ENCODE data around the gene GAA. TPM values are rescaled to one million over a fixed set of nuclear protein-coding genes. Genes with fewer than 3 reads are reported as not detected.

GAA gene
- total RNA-seq, 1 experiment from 2014 or later = 10.3 TPM

DNA sequence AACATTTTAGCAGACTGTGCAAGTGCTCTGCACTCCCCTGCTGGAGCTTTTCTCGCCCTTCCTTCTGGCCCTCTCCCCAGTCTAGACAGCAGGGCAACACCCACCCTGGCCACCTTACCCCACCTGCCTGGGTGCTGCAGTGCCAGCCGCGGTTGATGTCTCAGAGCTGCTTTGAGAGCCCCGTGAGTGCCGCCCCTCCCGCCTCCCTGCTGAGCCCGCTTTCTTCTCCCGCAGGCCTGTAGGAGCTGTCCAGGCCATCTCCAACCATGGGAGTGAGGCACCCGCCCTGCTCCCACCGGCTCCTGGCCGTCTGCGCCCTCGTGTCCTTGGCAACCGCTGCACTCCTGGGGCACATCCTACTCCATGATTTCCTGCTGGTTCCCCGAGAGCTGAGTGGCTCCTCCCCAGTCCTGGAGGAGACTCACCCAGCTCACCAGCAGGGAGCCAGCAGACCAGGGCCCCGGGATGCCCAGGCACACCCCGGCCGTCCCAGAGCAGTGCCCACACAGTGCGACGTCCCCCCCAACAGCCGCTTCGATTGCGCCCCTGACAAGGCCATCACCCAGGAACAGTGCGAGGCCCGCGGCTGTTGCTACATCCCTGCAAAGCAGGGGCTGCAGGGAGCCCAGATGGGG, 3.1 kb downstream of the GAA start:
- DNase-seq (ENCODE audit: low read depth) = no peak

DNA sequence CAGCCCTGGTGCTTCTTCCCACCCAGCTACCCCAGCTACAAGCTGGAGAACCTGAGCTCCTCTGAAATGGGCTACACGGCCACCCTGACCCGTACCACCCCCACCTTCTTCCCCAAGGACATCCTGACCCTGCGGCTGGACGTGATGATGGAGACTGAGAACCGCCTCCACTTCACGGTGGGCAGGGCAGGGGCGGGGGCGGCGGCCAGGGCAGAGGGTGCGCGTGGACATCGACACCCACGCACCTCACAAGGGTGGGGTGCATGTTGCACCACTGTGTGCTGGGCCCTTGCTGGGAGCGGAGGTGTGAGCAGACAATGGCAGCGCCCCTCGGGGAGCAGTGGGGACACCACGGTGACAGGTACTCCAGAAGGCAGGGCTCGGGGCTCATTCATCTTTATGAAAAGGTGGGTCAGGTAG, 3.6 kb downstream of the GAA start:
- DNase-seq (ENCODE audit: low read depth) = no peak

DNA sequence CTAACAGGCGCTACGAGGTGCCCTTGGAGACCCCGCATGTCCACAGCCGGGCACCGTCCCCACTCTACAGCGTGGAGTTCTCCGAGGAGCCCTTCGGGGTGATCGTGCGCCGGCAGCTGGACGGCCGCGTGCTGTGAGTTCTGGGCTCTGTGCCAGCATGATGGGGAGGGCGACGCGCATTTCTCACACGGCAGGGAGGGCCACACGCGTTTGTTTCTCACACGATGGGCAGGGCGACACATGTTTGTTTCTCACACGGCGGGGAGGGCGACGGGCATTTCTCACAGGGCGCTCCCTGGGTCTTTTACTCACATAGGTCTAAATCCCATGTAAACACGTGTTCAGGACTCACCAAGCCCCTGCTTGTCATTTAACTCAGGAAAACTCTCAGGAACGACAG, 4.4 kb downstream of the GAA start:
- no peak for DNase-seq (ENCODE audit: low read depth)

DNA sequence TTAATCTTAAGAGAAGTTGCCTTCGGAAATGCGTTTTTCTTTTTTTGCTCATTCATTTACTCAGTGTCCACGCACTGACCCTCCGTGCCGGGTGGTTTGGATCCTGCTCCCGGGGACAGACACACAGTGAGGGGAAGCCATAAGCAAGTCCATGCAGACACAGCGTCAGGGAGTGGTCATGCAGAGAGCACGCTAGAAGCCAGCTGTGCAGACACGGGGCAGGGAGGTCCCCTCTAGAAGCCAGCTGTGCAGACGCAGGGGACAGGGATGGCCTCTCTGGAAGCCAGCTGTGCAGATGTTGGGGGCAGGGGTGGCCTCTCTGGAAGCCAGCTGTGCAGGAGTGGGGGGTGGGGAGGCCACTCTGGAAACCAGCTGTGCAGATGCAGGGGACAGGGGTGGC, 4.8 kb downstream of the GAA start:
- DNase-seq (ENCODE audit: low read depth) = no peak

DNA sequence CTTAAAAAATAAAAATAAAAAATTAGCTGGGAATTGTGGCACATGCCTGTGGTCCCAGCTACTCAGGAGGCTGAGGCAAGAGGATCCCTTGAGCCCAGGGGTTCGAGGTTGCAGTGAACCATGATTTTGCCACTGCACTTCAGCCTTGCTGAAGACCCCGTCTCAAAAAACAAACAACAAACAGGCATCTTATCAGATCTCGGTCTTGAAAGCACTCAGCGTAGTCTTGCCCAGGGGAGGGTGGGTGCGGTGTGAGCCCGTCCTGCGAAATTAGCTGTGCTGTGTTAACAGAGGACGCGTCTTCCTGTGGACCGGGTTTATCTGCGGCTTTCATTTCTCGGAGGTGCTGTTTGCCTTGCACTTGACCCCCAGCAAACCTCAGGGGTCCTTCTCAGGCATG, 5.4 kb downstream of the GAA start:
- DNase-seq (ENCODE audit: low read depth) = no peak

DNA sequence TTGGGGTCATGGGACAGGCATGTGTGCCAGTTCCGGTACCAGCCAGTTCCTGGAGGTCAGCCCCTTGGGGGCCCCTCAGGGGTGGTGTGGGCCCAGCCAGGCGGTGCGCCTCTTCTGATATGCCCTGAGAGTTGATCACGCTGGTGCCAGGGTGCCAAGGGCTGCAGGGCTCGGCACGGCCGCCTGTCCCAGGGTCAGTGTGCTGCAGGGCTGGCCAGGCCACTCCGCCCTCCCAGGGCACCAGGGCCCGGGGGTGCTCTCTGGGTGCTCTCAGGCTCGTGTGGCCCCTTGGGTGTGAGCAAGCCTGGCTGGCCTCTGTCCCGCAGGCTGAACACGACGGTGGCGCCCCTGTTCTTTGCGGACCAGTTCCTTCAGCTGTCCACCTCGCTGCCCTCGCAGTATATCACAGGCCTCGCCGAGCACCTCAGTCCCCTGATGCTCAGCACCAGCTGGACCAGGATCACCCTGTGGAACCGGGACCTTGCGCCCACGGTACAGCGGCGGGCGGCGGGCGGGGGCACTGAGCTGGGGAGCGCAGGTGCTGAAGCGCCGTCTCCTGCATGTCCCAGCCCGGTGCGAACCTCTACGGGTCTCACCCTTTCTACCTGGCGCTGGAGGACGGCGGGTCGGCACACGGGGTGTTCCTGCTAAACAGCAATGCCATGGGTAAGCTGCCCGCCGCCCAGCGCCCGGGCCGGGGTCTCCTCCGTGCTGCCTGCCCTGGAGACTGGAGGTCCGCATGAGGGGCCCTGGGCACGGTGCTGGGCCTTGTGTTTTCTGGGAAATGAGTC, 6.0 kb downstream of the GAA start:
- no peak for DNase-seq (ENCODE audit: low read depth)

DNA sequence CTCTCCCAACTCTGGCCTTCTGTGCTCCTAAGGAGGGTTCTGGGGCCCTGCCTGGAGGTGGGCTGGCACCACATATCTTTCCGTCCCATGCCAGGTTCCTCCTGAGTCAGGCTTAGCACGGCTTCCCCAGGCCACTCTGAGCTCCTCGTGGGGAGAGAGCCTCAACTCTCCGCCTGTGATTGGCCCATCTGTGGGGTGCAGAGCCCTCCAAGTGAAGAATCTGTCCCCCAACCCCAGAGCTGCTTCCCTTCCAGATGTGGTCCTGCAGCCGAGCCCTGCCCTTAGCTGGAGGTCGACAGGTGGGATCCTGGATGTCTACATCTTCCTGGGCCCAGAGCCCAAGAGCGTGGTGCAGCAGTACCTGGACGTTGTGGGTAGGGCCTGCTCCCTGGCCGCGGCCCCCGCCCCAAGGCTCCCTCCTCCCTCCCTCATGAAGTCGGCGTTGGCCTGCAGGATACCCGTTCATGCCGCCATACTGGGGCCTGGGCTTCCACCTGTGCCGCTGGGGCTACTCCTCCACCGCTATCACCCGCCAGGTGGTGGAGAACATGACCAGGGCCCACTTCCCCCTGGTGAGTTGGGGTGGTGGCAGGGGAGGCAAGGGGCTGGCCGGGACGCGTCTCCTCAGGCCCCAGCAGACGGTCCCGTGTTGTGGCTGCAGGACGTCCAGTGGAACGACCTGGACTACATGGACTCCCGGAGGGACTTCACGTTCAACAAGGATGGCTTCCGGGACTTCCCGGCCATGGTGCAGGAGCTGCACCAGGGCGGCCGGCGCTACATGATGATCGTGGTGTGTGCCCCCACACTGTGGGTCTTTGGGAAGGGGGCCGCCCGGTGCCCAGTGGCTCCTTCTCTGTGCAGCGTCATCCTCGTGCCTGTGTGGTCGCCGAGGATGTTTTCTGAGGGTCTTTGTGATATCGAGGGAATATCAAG, 6.9 kb downstream of the GAA start:
- DNase-seq (ENCODE audit: low read depth) = no peak

DNA sequence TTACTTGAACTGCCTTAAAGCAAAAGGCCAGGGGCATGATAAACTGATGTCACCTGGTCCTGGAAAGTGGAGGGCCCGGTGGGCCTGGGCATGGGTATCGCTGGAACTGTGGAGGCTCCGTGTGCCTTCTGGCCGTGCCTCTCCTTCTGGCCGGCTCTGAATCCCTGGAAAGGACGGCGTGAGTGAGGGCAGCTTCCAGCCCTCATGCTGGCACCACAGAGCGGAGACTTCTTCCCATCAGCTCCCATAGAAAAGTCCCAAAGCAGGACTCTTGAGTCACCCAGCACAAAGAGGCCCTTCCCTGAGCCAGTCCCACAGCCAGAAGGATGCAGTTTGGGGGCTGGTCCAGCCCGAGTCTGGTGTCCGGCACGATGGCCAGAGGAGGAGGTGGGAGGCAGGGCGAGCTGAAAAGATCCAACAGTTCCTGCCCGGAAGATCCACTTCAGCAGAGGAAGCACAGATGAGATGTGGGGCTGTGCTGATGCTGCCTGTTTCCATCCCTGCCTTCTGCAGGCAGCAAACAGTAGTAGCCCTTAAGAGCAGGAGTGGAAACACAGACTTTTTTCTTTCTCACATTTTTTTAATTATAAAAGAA, 7.8 kb downstream of the GAA start:
- no peak for DNase-seq (ENCODE audit: low read depth)

DNA sequence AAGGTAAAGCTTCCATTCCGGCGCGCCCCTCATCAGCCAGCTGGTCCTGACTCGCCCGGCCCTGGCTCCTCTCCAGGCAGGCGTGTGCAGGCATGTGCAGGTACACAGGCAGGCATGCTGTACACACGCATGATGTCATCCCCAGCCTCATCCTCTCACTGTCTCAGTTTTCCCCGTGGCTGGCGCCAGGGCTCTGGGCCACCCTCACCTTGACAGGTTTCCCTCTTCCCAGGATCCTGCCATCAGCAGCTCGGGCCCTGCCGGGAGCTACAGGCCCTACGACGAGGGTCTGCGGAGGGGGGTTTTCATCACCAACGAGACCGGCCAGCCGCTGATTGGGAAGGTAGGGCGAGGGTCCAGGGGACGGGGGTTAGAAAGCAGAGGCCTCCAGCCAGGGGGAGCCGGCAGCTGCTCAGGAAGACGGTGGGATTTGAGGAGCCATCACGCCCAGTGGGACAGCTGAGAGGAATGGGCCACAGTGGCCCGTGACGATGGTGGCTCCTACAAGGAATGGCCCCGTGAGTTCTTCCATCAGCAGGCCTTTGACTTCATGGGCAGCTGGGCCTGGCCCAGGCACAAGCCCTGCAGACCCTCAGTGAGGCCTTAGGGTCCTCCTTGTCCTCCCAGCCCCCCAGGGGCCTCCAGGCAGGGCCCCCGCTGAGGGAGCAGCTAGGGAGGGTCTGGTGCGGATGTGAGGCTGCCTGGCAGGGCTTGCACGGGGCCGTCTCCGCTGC, 8.5 kb downstream of the GAA start:
- no peak for DNase-seq (ENCODE audit: low read depth)

DNA sequence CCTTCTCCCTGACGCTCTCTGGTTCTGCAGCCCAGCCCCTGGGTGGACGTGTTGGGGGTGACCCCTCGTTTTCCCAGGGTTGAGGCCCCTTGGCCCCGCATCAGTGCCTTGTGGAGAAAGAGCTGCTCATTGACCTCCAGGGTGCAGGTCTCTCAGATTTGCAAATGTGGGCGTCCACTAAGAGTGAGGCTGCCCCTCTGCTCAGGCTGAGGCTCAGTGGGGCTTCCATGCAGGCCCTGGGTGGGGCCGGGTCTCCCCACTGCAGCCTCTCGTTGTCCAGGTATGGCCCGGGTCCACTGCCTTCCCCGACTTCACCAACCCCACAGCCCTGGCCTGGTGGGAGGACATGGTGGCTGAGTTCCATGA, 9.0 kb downstream of the GAA start:
- DNase-seq (ENCODE audit: low read depth) = no peak

DNA sequence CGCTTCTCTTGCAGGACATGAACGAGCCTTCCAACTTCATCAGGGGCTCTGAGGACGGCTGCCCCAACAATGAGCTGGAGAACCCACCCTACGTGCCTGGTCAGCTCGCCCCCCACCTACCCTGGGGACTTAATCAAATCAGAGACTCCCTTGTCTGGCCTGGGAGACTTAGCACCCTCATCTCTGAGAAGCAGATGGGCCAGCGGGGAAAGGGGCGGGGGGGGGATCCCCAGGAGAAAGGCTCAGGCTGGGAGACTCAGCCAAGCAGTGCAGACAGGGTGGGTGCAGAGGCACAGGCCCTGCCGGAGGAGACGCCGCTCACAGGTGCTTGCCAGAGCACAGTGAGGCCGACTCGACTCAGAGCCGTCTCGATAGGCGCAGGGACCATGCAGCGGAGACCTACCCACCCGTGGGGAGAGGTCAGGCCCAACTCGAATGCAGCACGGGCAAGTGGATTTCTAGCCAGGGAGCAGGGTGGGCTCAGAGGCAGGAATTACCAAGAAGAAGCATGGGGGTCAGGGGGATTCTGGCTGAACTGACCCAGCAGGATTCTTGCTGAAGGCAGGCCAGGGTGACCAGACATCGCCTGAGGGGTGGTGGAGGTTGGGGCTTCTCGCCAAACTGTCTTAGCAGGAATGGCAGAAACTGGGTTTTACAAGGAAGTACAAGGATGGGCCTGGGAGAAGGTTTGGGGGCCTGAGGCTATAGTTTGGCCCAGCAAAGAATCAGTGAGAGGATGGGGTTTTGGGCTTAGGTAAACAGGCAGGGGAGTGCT, 9.7 kb downstream of the GAA start:
- no peak for DNase-seq (ENCODE audit: low read depth)

DNA sequence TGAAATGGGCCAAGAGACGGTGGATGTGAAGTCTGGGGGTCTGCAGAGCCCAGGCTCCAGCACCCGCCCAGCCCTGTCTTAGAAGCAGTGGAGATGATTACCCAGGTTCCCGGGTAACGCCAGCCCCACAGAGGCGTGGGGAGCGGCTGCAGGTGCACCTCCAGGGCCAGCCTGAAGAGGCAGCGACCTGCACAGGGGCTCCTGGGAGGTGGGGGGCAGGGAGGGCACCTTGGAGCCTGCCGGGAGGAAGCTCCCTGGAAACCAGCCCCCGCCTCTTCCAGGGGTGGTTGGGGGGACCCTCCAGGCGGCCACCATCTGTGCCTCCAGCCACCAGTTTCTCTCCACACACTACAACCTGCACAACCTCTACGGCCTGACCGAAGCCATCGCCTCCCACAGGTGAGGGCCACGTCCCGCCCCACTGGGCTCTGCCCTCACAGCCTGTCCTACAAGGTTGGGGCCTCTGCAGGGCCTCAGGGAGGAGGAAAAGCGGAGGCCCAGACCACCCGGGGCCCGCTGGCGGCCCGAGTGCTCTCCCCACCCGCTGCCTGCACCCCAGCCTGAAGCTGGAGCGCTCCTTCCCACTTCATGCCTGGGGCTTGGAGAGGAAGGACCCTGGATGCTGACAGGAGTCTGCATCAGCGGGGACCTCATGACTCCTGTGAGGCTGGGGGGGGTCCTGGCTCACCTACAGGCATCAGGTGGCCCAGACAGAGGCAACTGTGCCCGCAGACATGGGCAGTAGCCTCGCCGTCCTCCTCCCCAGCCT, 10.5 kb downstream of the GAA start:
- no peak for DNase-seq (ENCODE audit: low read depth)

DNA sequence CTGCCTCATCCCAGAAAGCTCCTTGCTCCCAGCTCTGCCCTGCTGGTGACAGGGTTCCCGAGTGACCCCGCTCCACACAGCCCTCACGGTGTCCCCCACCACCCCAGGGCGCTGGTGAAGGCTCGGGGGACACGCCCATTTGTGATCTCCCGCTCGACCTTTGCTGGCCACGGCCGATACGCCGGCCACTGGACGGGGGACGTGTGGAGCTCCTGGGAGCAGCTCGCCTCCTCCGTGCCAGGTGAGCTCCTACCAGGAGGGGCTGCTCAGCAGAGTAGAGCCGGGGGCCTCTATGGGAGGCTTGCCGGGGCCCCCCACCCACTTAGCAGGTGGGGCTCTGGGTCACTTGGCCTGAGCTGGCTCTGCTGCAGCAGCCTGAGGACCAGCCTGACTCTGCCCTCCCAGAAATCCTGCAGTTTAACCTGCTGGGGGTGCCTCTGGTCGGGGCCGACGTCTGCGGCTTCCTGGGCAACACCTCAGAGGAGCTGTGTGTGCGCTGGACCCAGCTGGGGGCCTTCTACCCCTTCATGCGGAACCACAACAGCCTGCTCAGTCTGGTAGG, 11.2 kb downstream of the GAA start:
- DNase-seq (ENCODE audit: low read depth) = no peak

DNA sequence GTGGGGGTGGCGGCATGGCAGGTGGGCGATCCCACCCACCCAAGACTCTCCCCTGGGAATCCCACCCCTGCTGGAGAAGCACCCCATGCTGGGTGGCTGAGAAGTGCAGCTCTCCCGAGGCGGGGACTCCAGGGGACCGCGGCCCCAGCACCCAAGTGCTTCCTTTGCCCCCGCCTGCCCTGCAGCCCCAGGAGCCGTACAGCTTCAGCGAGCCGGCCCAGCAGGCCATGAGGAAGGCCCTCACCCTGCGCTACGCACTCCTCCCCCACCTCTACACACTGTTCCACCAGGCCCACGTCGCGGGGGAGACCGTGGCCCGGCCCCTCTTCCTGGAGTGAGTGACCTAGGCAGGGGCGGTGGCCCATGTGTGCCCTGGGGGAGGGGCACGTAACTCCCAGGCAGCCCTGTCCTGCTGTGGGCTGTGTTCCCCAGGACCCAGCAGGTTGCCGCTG, 11.7 kb downstream of the GAA start:
- DNase-seq (ENCODE audit: low read depth) = no peak

DNA sequence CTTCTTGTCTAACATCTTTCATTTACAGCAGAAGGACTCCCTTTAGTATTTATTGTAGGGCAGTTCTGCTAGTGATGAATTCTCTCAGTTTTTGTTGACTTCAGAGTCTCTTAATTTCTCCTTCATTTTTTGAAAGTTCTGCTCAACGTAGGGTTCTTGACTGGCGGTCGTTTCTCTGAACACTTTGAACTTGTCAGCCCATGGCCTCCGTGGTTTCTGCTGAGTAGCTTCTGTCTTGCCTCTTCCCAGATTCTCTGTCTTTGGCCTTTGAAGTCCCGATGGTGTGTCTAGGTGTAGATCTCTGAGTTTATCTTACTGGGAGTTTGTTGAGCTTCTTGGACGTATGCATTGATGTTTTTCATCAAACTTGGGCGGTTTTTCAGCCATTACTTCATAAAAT, 13.4 kb downstream of the GAA start:
- no peak for DNase-seq (ENCODE audit: low read depth)

DNA sequence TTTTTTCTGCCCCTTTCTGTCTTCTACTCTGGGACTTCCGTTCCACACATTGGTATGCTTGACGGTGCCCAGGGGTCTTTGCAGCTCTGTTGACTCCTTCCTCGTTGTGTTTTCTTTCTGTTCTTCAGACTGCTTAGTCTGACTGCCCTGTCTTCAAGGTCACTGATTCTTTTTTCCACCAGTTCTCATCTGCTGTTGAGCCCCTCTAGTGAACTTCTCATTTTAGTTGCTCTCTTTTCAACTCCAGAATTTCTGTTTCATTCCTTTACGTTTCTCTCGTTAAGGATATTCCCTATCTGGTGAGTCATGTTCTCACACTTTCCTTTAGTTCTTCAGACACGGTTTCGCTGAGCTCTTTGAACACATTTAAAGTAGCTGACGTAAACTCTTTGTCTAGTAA, 13.8 kb downstream of the GAA start:
- no peak for DNase-seq (ENCODE audit: low read depth)

DNA sequence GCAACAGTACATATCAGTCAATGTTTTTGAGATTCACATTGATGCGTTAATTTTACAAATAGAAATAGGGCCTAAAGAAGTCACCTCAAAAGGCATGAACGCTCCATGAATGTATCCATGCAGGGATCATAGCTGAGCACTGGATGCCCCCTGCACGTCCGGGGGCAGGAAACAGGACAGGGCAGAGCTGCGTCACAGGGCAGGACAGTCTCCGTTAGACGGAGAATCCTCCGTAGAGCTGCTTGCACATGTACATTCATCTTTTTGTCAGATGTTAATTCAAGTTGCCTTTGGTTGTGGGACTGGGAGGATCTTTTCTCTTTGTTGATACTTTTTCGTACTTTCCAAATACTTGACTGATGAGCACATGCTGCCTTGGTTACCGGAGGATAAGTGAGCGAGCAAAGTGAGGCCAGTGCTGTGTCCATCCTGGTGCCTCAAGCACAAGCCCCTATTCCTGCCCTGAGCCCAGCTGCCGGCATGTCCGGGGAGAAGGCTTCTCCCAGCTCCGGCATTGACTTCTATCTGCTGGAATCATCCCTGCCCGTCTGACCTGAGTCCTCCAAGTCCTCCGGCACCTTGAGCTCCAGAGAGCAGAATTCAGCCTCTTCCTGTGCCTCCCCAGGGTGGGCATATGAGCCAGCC, 15.0 kb downstream of the GAA start:
- DNase-seq (ENCODE audit: low read depth) = no peak

DNA sequence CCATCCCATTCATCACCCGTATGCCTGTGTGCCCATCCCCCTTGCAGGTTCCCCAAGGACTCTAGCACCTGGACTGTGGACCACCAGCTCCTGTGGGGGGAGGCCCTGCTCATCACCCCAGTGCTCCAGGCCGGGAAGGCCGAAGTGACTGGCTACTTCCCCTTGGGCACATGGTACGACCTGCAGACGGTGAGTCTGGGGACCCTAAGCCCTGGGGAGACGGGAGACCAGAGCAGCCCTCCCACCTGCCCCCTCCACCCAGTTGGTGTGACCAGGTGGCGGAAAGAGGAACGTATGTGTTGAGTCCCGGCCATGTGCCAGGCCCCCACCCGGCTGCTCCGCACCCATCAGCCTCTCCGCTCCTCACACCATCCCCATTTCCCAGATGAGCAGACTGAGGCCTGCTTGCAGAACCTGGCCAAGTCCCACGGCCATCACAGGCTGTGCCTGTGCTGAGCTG, 15.6 kb downstream of the GAA start:
- DNase-seq (ENCODE audit: low read depth) = no peak

All from RPMI7951 (cell line).